GM23338 (cell line): ENCODE measurements around the gene ABCA5.

ENCODE experiments used
- EZH2 ChIP-seq: fragments of 200-600 bp; sonication (generic); IDR thresholded peaks from one replicate; pipeline ENCODE4 v1.8.0; 2017; ENCODE audit warnings: antibody characterized with exemption, mild to moderate bottlenecking, low read depth; ENCODE audit not compliant: unreplicated experiment
- EZH2phosphoT487 ChIP-seq: fragments of 200-600 bp; sonication (generic); IDR thresholded peaks from one replicate; pipeline ENCODE4 v1.8.1; 2018; ENCODE audit warnings: antibody characterized with exemption; ENCODE audit not compliant: unreplicated experiment
- POLR2AphosphoS5 ChIP-seq: IDR thresholded peaks from 2 replicates; pipeline ENCODE4 v1.6.1; 2016; ENCODE audit warnings: antibody characterized with exemption, low read depth
- ZNF114 ChIP-seq: fragments of 250-450 bp; sonication (Bioruptor Pico); IDR thresholded peaks from 2 replicates; pipeline ENCODE4 v1.5.0; 2020; ENCODE audit warnings: mild to moderate bottlenecking, moderate library complexity
- TF ChIP-seq, protein P1 (sequence below), 2 experiments: fragments of 200-600 bp in 1 of 2; sonication (generic) in 1 of 2; conservative IDR thresholded peaks; 2 replicates each; pipeline versions ENCODE4 v1.5.1 to v1.6.1; 2016 to 2017; ENCODE audit warnings: antibody characterized with exemption in 2 of 2, low read depth in 2 of 2, mild to moderate bottlenecking in 2 of 2, moderate library complexity in 1 of 2
- TF ChIP-seq, protein P2 (sequence below): fragments of 250-450 bp; sonication (Bioruptor Pico); IDR thresholded peaks from 2 replicates; pipeline ENCODE4 v1.5.0; 2020; ENCODE audit warnings: mild to moderate bottlenecking, moderate library complexity

DNA sequence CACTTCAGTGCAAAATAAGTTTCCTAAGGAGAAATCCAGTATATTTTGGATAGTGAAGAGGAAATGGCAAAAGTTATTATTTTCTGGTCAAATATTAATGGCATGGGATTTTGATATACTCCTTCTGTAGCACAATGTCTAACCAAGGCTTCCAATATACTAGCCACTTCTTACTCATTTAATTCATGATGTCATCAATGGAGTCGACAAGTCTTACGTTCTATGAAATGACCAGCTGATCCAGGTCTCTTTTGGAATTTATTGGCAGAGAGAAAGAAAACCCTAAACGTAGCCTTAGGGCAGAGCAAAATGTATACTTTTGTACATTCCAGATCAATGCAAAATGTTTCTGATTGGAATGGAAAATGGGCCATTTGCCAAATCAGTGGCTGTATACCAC lies 90.0 kb downstream of the ABCA5 start:
- TF ChIP-seq, protein P1, sequence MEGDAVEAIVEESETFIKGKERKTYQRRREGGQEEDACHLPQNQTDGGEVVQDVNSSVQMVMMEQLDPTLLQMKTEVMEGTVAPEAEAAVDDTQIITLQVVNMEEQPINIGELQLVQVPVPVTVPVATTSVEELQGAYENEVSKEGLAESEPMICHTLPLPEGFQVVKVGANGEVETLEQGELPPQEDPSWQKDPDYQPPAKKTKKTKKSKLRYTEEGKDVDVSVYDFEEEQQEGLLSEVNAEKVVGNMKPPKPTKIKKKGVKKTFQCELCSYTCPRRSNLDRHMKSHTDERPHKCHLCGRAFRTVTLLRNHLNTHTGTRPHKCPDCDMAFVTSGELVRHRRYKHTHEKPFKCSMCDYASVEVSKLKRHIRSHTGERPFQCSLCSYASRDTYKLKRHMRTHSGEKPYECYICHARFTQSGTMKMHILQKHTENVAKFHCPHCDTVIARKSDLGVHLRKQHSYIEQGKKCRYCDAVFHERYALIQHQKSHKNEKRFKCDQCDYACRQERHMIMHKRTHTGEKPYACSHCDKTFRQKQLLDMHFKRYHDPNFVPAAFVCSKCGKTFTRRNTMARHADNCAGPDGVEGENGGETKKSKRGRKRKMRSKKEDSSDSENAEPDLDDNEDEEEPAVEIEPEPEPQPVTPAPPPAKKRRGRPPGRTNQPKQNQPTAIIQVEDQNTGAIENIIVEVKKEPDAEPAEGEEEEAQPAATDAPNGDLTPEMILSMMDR (conservative IDR thresholded peaks at IDR 0.05; ENCODE audit: low read depth in 2 of 2) = no peak
- no peak for TF ChIP-seq EZH2
- TF ChIP-seq, protein P2, sequence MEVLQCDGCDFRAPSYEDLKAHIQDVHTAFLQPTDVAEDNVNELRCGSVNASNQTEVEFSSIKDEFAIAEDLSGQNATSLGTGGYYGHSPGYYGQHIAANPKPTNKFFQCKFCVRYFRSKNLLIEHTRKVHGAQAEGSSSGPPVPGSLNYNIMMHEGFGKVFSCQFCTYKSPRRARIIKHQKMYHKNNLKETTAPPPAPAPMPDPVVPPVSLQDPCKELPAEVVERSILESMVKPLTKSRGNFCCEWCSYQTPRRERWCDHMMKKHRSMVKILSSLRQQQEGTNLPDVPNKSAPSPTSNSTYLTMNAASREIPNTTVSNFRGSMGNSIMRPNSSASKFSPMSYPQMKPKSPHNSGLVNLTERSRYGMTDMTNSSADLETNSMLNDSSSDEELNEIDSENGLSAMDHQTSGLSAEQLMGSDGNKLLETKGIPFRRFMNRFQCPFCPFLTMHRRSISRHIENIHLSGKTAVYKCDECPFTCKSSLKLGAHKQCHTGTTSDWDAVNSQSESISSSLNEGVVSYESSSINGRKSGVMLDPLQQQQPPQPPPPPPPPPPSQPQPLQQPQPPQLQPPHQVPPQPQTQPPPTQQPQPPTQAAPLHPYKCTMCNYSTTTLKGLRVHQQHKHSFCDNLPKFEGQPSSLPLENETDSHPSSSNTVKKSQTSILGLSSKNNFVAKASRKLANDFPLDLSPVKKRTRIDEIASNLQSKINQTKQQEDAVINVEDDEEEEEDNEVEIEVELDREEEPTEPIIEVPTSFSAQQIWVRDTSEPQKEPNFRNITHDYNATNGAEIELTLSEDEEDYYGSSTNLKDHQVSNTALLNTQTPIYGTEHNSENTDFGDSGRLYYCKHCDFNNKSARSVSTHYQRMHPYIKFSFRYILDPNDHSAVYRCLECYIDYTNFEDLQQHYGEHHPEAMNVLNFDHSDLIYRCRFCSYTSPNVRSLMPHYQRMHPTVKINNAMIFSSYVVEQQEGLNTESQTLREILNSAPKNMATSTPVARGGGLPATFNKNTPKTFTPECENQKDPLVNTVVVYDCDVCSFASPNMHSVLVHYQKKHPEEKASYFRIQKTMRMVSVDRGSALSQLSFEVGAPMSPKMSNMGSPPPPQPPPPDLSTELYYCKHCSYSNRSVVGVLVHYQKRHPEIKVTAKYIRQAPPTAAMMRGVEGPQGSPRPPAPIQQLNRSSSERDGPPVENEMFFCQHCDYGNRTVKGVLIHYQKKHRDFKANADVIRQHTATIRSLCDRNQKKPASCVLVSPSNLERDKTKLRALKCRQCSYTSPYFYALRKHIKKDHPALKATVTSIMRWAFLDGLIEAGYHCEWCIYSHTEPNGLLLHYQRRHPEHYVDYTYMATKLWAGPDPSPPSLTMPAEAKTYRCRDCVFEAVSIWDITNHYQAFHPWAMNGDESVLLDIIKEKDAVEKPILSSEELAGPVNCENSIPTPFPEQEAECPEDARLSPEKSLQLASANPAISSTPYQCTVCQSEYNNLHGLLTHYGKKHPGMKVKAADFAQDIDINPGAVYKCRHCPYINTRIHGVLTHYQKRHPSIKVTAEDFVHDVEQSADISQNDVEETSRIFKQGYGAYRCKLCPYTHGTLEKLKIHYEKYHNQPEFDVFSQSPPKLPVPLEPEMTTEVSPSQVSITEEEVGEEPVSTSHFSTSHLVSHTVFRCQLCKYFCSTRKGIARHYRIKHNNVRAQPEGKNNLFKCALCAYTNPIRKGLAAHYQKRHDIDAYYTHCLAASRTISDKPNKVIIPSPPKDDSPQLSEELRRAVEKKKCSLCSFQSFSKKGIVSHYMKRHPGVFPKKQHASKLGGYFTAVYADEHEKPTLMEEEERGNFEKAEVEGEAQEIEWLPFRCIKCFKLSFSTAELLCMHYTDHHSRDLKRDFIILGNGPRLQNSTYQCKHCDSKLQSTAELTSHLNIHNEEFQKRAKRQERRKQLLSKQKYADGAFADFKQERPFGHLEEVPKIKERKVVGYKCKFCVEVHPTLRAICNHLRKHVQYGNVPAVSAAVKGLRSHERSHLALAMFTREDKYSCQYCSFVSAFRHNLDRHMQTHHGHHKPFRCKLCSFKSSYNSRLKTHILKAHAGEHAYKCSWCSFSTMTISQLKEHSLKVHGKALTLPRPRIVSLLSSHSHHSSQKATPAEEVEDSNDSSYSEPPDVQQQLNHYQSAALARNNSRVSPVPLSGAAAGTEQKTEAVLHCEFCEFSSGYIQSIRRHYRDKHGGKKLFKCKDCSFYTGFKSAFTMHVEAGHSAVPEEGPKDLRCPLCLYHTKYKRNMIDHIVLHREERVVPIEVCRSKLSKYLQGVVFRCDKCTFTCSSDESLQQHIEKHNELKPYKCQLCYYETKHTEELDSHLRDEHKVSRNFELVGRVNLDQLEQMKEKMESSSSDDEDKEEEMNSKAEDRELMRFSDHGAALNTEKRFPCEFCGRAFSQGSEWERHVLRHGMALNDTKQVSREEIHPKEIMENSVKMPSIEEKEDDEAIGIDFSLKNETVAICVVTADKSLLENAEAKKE = no peak
- no peak for TF ChIP-seq POLR2AphosphoS5
- TF ChIP-seq ZNF114 (CRISPR knock-in tag) = no peak
- no peak for TF ChIP-seq EZH2phosphoT487
